Head of caudate nucleus (tissue), 42 donors: ENCODE data around the gene NLRP10.

ENCODE experiments used
- DNase-seq, 42 donors: peaks; one replicate each; pipeline versions ENCODE4 v3.0.0 to v3.0.0-alpha.2; 2020 to 2021; ENCODE audit warnings: mixed read lengths in 7 of 42
- intact Hi-C: fragments of 100-400 bp; cut with DNase I; formaldehyde crosslinking; loops from one replicate; pipeline ENCODE4 v1.15.0; 2022

Gene NLRP10

DNA sequence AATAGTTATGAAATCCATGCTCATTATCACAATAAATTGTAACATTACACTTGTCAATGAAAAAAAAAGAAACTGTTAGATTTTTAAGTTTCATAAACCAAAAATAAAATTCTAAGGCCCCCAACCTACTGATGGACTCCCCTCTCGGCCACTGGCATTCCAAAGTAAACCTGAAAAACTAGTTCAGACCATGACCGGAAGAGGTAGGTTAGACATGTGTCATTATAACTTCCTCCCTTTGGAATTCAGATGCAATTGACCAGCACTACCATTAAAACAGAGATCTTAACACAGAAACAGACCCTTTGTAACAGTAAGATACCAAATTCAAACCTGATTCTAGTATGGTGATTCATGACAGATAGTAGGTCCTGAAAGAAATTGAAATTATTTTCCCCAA, 47.1 kb downstream of the NLRP10 start:
- DNase-seq, result no peak
- intact Hi-C loops, result no loop called here
